ENCODE results near the gene BCL11B. TPM values are rescaled to one million over a fixed set of nuclear protein-coding genes. Genes with fewer than 3 reads are reported as not detected.

Gene BCL11B
- 10 to 100 TPM; 31.3 to 32.1 TPM for total RNA-seq

- POLR2A ChIA-PET: interaction anchor here (0.6 to 8.3 kb wide), 17 partner anchors 10 to 1347 kb away, joined by 3 to 143 read pairs (median 4); partner anchors contain the start of genes CCNK and SETD3
- CTCF ChIA-PET: interaction anchor here (0.6 to 3.1 kb wide), 9 partner anchors 11 to 216 kb away, joined by 3 to 20 read pairs (median 3); no protein-coding TSS in a partner anchor
Measured at GRCh38 chr14:99271951-99272631, at the start of gene BCL11B. Gene BCL11B, minus strand, starts transcription at chr14:99272197. Its CDS starts 979 bp downstream, at chr14:99271218.

GRCh38 chr14:99321236-99321925 is 49.4 kb upstream of the BCL11B start:
- ChIA-PET POLR2A (no interaction called here), CTCF (interaction anchor here (1.8 kb wide), 1 partner anchor 20 kb away, joined by 5 read pairs; no protein-coding TSS in a partner anchor)

GRCh38 chr14:99320621-99321235 is 48.7 kb upstream of the BCL11B start:
- POLR2A ChIA-PET: no interaction called here
- CTCF ChIA-PET: interaction anchor here (0.6 to 1.8 kb wide), 10 partner anchors 10 to 95 kb away, joined by 3 to 10 read pairs (median 4); no protein-coding TSS in a partner anchor

DNA sequence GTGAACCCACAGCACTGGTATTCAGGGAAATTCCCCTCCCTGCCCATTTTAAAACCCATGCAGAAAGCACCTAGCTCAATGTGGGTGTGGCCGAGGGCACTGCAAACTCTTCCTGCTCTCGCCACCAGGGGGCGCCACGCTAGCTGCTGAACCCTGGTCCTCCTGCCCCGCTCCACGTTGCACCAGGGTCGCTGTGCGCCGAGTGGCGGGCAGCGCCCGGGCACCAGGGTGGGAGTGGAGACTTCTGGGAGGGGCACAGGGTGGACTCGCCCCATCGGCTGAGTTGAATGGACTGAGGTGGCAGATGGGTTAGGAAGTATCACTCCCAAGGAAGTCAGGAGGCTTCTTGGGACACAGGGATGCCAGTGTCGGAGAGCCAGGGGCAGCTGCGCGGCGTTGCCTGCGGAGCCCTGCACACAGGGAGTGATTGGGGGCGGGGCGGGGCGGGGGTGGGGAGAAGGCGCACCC is 48.1 kb upstream of the BCL11B start:
- ChIA-PET POLR2A (no interaction called here), CTCF (interaction anchor here (0.6 to 1.8 kb wide), 13 partner anchors 11 to 797 kb away, joined by 3 to 10 read pairs (median 4); no protein-coding TSS in a partner anchor)

DNA sequence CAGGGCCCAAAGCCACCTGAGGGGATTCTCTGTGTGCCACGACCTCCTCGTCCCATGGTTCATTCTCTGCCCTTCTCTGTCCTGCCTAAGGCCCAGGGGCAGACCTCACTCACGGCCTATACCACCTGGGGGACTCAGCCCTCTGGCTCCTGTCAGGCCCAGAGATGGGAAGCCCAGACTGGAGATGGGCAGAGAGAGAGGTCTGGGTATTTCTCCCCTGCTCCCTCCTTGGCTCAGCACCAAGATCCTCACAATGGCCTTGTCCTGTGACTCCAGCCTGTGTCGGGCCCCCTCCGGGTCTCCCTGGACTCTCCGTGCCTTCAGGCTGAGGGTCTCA is 46.9 kb upstream of the BCL11B start:
- ChIA-PET POLR2A (no interaction called here), CTCF (interaction anchor here (1.5 kb wide), 1 partner anchor 12 kb away, joined by 4 read pairs; no protein-coding TSS in a partner anchor)

DNA sequence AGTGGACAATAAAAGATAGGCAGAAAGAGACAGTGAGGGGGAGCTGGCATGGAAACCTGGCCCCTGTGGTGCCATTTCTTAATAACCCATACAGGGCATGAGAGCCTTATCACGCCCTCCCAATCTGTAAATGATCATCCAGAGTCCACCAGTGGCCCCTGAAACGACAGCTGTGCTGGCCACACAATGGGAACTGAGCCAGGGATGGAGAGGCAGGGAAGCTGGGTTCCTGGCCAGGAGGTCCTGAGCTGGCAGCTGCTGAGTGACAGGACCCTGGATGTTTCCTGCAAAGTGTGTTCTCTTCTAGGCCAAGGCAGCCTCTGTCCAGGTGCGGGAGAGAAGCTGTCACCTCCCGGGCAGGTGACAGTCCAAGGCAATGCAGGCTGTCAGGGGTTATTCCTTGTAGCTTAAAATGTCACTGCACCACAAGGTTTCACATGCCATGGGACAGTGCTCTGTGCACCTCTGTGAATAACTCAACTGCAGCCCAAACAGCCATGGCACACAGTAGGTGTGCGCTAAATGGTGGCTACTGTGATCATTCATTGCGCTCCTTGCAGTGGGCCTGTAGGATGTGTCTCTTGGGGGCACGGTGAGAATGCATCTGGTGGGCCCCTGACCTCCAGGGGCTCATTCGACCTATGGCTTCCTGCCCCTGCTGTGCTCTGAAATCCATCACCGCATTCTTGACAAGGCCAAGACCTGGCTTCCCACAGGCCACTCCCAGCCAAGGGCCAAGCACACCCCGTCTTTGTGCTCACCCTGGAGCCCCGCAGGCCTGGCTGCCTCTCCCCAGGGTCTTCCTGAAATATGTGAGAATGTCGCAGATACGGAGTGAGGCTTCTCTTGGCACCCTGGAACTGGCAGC is 46.3 kb upstream of the BCL11B start:
- POLR2A ChIA-PET: no interaction called here
- CTCF ChIA-PET: no interaction called here

DNA sequence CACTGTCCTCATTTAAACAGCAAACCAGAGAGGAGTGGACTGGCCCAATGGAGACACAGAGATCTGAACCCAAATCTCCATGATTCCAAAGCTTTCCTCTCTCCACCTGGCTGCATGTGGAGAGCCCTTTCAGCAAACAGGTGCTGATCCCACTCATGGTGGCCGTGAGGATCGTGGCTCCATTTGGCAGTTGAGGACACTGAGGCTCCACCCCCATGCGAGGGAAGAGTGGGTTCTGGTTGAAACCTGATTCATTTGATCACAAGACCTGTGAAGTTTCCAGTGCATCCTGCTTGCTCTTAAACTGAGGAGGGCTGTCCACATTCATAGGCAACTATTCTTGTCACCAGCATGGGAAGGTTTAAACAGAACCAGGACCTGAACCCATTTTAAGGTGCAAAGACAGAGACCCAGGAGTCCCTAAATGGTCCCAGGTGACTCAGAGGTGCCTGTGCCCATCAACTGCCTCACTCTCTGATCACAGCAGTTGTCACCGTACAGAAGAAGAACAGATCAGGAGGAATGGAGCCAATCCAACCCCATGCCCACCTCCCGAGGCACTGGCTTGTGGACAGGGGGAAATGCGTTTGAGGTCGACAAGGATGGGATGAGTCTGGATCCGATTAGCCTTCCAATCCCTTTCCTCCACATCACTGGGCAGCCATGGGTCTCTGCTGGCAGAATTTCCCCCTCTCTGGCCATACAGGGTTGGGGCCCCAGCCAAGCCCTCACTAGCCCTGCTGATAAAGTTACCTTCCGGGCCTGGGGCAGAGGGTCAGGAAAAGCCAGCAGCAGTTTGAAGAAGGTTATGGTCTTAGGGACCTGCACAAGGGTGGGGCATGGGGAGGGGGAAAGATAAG is 45.5 kb upstream of the BCL11B start:
- ChIA-PET CTCF (no interaction called here), POLR2A (no interaction called here)

DNA sequence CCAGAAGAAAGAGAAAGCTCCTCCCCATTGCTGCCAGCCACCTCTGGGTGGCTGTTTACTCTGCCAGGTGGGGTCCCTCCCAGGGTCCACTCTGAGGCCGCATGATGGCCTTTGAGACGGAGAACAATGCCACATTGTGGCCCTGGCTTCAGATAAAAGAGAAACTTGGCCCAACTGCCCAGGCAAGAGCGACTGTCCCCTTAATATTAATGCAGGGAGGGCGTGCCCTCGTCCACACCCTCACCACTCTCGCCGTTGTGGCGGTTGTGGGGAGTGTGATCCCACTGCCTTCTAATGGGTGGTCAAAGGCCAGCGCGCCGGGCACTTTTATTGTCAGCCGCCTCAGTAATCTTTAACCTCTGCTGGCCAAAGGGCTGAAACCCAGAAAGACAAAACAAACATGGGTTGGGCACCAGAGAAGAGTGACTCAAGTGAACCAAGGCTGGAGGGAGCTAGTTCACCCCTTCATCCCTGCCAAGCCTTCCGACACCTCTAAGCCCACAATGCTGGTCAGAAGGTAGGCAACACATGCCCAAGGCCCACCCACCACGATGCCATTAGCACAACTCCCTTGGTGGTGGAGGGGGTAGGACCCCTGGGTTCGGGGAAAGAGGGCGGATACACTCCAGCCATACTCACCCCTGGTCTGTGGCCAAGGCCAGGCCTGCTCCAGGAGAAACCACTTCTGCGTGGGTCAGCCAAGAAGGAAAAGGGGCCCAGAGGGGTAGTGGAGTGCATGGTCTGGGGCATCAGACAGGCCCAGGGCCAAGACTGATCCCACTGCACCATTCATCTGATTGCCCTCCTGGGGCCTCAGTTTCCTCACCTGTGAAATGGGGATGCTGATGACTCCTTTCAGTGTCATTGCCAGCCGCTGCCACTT is 44.5 kb upstream of the BCL11B start:
- ChIA-PET CTCF (no interaction called here), POLR2A (no interaction called here)

DNA sequence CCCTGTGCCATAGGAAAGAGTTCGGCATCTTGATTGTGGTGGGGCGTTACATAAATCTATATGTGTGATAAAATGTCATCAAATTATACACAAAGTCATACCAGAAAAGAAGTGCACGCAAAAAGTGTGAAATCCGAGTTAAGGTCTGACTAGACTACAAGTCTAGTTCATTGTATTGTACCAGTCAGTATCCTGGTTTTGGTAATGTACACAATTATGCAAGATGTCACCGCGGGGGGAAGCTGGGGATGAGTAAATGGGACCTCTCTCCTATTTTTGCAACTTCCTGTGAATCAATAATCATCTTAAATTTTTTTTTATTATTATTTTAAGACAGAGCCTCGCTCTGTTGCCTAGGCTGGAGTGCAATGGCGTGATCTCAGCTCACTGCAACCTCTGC is 43.2 kb upstream of the BCL11B start:
- ChIA-PET CTCF (no interaction called here), POLR2A (no interaction called here)

GRCh38 chr14:99314623-99315022 is 42.6 kb upstream of the BCL11B start:
- POLR2A ChIA-PET: interaction anchor here (0.6 kb wide), 1 partner anchor 49 kb away, joined by 3 read pairs; no protein-coding TSS in a partner anchor
- CTCF ChIA-PET: no interaction called here

DNA sequence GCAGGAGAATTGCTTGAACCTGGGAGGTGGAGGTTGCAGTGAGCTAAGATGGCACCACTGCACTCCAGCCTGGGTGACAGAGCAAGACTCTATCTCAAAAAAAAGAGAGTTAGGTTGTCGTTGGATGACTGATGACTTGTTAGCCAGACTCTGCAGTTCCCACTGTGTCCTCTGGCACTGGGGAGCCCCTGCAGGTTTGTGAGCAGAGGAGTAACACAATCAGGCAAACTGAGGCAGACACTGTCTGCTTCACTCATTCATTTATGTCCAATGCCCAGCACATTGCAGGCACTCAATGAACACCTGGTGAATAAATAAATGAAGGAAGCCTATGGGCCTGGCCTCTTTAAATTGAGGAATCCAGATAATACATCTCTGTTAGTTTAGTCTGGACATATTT is 41.2 kb upstream of the BCL11B start:
- ChIA-PET CTCF (no interaction called here), POLR2A (interaction anchor here (0.8 kb wide), 1 partner anchor 41 kb away, joined by 3 read pairs; the partner anchor contains the start of gene BCL11B)

DNA sequence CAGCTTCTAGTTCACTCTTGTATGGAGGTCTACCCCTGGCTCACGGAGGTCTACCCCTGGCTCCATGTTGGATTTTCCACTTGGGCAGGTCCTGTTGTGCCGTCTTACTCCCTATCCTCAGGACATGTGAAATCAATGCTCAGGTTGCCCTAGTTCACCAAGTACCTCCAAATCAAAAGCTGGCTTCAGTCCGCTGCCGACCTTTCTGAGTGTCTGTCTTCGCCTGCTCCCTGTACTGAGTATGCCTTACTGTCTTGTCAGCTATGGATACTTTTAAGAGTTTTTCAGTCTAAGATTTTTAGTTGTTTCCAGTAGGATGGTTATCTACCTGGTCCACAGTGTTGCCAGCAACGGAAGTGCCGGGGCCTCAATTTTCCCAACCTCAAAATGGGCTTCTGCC is 40.1 kb upstream of the BCL11B start:
- CTCF ChIA-PET: no interaction called here

DNA sequence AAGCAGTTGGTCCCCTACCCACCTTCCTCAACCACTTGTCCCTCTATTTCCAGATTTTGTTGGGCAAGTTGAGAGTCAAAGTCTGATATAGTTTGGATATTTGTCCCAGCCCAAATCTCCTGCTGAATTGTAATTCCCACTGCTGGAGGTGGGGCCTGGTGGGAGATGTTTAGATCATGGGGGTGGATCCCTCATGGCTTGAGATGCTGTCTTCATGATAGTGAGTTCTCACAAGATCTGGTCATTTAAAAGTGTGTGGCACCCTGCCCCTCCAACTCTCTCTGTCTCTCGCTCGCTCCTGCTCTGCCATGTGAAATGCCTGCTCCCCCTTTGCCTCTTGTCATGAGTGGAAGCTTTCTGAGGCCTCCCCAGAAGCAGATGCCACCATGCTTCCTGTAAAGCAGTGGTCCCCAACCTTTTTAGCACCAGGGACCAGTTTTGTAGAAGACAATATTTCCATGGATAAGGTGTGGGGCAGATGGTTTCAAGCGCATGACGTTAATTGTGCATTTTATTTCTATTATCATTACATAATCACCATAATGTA is 37.3 kb upstream of the BCL11B start:
- ChIA-PET POLR2A (no interaction called here), CTCF (no interaction called here)

More for the DNA sequence above, 40.1 kb upstream of the BCL11B start:
- POLR2A ChIA-PET: no interaction called here

DNA sequence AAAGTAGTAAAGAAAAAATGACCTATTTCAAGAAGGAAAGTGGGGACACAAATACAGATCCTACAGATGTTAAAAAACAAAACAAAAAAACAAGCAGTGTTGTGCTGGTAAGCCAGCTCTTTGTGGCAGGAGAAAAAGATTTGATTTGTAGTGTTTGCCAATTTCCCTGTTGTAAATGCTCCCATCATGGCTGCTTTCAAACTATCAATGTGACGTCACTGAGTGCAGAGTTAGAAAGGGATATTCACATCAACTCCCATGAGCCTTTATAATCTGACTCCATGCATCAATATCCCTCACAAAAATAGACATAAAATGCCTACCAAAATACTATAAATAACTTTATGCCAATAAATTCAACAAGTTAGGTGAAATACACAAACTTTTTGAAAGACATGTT is 32.2 kb upstream of the BCL11B start:
- ChIA-PET CTCF (no interaction called here), POLR2A (no interaction called here)

DNA sequence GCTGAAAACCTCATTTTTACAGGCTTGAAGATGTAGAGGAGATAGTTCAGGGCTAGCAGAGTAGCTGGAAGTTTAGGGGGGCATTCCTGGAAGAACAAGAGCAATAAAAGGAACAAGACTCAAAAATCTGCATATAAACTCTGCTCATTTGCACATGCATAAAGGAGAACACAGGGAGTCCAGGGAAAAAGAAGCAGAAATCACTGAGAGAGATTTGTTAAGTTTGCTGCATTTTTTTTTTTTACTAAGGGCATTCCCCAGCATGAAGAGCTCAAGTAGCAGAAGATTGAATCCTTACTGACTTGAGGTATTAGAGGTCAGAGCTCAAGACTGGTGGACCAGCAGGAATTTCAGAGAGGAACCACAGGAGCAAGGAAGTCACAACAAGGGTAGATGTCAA is 28.2 kb upstream of the BCL11B start:
- ChIA-PET POLR2A (no interaction called here), CTCF (no interaction called here)

DNA sequence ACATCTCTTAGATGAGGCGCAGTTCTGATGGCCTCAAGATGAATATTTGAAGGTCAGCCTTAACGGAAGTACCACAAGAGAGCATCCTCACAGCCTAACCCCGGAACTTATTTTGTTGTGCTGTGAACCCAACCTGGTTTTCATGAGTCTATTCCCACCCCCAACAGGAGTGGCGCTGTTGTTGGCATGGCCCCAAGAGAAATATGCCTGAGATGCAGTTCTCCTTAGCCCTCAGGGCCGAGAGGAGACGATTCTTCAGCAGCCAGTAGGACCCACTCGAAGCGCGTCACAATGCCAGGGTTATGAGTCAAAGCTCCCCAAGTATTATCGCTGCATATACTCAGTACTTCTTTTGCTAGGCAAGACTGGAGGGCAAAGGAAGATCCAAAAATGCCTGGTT is 24.5 kb upstream of the BCL11B start:
- ChIA-PET CTCF (no interaction called here), POLR2A (no interaction called here)

DNA sequence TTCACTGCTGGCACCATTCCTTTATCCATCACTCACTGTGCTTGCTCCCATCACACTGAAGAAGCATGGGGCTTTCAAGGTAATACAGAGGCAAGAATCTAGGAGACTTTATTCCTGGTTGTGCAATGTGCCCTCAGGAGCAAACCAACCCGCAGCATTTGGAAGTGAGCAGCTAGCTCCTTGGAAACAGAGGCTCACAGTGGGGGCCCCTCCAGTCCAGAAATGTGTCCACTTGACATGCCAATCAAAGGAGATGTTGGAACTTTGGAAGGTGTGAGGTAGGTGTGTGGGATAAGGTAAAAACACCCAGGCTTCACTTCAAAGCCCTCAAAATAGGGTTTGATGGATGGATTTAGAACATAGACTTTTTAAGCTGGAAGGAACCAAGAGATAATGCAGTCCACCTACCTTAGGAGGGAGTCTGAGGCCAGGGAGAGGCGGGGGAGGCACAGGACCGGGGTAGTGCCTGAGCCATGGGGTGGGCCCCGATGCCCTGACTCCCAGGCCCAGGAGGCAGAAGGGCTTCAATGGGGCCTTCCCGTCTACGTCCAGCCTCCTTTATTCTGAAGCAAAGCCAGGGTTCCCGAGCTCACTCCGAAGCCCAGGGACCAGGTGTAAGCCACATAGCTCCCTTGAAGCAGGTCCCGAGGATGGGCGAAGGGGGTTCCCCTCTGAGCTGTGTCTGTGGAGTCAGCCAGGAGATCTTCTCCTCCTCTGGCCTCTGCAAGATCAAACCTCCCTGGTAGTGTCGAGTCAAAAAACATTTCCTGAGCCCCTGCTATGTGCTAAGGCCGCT is 17.6 kb upstream of the BCL11B start:
- ChIA-PET POLR2A (no interaction called here), CTCF (interaction anchor here (0.8 kb wide), 1 partner anchor 30 kb away, joined by 4 read pairs; no protein-coding TSS in a partner anchor)

All from activated CD8-positive, alpha-beta memory T cell treated with anti-CD3 and anti-CD28 coated beads for 36 hours (primary cell).